SK-N-SH (cell line): ENCODE results near the gene DYRK1A. TPM values are rescaled to one million over a fixed set of nuclear protein-coding genes. Genes with fewer than 3 reads are reported as not detected.

Source experiments
- CTCF ChIA-PET: fragments of 300-600, 350-600 bp; formaldehyde crosslinking; extraction: SDS; loops from one replicate; lab custom pipeline; 2021; lab: Yijun Ruan, JAX
- POLR2A ChIA-PET: fragments of 350-600 bp; sonication (Branson Sonifier 250); formaldehyde crosslinking; extraction: SDS; loops from one replicate; lab custom pipeline; 2020; ENCODE audit warnings: antibody characterized with exemption, inconsistent platforms; lab: Yijun Ruan, JAX
- DNase-seq: peaks from one replicate; pipeline ENCODE4 v3.0.0; 2012
- H2AFZ ChIP-seq: fragments of 200-600 bp; sonication (generic); 2 replicates; pipeline ENCODE4 v1.8.1; 2016; ENCODE audit warnings: antibody characterized with exemption, mild to moderate bottlenecking, low read depth
- H3F3A ChIP-seq: fragments of 200-600 bp; sonication (generic); replicated peaks from 2 replicates; pipeline ENCODE3; 2016; ENCODE audit warnings: antibody characterized with exemption, mild to moderate bottlenecking; ENCODE audit not compliant: insufficient read depth
- H3K27ac ChIP-seq, 2 experiments: fragments of 200-500 bp in 1 of 2; fragments of 200-600 bp in 1 of 2; sonication (Bioruptor generic) in 1 of 2; sonication (generic), shearing (Covaris generic) in 1 of 2; 2 replicates each; pipeline versions ENCODE4 v1.5.1 to v1.6.1; 2014 to 2016; ENCODE audit warnings: low read depth in 2 of 2, inconsistent platforms in 1 of 2, low read length in 1 of 2, mild to moderate bottlenecking in 1 of 2, mixed read lengths in 1 of 2
- H3K27me3 ChIP-seq: fragments of 200-600 bp; sonication (generic), shearing (Covaris generic); 2 replicates; pipeline ENCODE4 v1.6.1; 2016; ENCODE audit warnings: mixed run types; ENCODE audit not compliant: insufficient read depth
- H3K36me3 ChIP-seq, 2 experiments: fragments of 200-500 bp in 1 of 2; fragments of 200-600 bp in 1 of 2; sonication (Bioruptor generic) in 1 of 2; sonication (generic) in 1 of 2; replicated peaks in 1 of 2; 2 replicates each; pipeline versions ENCODE3 to v1.5.1; 2014 to 2016; ENCODE audit warnings: low read length in 1 of 2, mild to moderate bottlenecking in 1 of 2; ENCODE audit not compliant: insufficient read depth in 2 of 2, control insufficient read depth in 1 of 2
- H3K4me1 ChIP-seq, 2 experiments: fragments of 200-500 bp in 1 of 2; fragments of 200-600 bp in 1 of 2; sonication (Bioruptor generic) in 1 of 2; sonication (generic), shearing (Covaris generic) in 1 of 2; 2 replicates each; pipeline versions ENCODE4 v1.5.1 to v1.6.1; 2014 to 2016; ENCODE audit warnings: low read depth in 1 of 2, low read length in 1 of 2, mixed run types in 1 of 2; ENCODE audit not compliant: insufficient read depth in 2 of 2, control insufficient read depth in 1 of 2
- H3K4me2 ChIP-seq: fragments of 200-600 bp; sonication (generic), shearing (Covaris generic); 2 replicates; pipeline ENCODE4 v1.6.1; 2017; ENCODE audit warnings: mixed run types
- H3K4me3 ChIP-seq, 2 experiments: fragments of 200-500 bp in 1 of 2; fragments of 200-600 bp in 1 of 2; sonication (Bioruptor generic) in 1 of 2; sonication (generic), shearing (Covaris generic) in 1 of 2; 2 replicates each; pipeline versions ENCODE4 v1.5.1 to v1.8.1; 2014 to 2016; ENCODE audit warnings: low read depth in 2 of 2, inconsistent platforms in 1 of 2, low read length in 1 of 2, mild to moderate bottlenecking in 1 of 2, mixed read lengths in 1 of 2, moderate library complexity in 1 of 2
- H3K79me2 ChIP-seq: fragments of 200-600 bp; sonication (generic); 2 replicates; pipeline ENCODE4 v1.8.1; 2017; ENCODE audit warnings: mild to moderate bottlenecking; ENCODE audit not compliant: insufficient read depth
- H3K9ac ChIP-seq: fragments of 200-600 bp; sonication (generic); 2 replicates; pipeline ENCODE4 v1.6.1; 2017; ENCODE audit warnings: mixed run types
- H3K9me2 ChIP-seq: fragments of 200-600 bp; sonication (generic); 2 replicates; pipeline ENCODE4 v1.6.1; 2017; ENCODE audit warnings: mixed run types
- H3K9me3 ChIP-seq: fragments of 200-600 bp; sonication (generic); 2 replicates; pipeline ENCODE4 v1.6.1; 2017; ENCODE audit warnings: mixed run types, mild to moderate bottlenecking, moderate library complexity
- H4K20me1 ChIP-seq: fragments of 200-600 bp; sonication (generic); 2 replicates; pipeline ENCODE4 v1.6.1; 2017; ENCODE audit warnings: mild to moderate bottlenecking, mixed run types; ENCODE audit not compliant: insufficient read depth
- CHD2 ChIP-seq: fragments of 150-350 bp; IDR thresholded peaks from 2 replicates; pipeline ENCODE4 v1.6.1; 2018; ENCODE audit warnings: low read length; ENCODE audit not compliant: partially characterized antibody
- EZH2phosphoT487 ChIP-seq: fragments of 200-600 bp; sonication (generic); IDR thresholded peaks from 2 replicates; pipeline ENCODE4 v1.6.1; 2017; ENCODE audit warnings: low read depth, mixed run types, mild to moderate bottlenecking, antibody characterized with exemption, moderate library complexity, borderline replicate concordance
- FOSL2 ChIP-seq: IDR thresholded peaks from 2 replicates; pipeline ENCODE4 v1.4.0; 2012; ENCODE audit warnings: low read depth, mild to moderate bottlenecking, moderate library complexity, borderline replicate concordance
- FOXJ3 ChIP-seq: sonication (generic); formaldehyde crosslinking; IDR thresholded peaks from 2 replicates; pipeline ENCODE4 v1.5.1; 2020; ENCODE audit warnings: mild to moderate bottlenecking, missing genetic modification reagents
- FOXM1 ChIP-seq: IDR thresholded peaks from 2 replicates; pipeline ENCODE4 v1.4.0; 2012; ENCODE audit warnings: low read depth, mild to moderate bottlenecking
- GABPA ChIP-seq: IDR thresholded peaks from 2 replicates; pipeline ENCODE4 v1.4.0; 2012; ENCODE audit warnings: low read depth, mild to moderate bottlenecking
- JUND ChIP-seq: IDR thresholded peaks from 2 replicates; pipeline ENCODE4 v1.4.0; 2012
- MEF2A ChIP-seq: IDR thresholded peaks from 2 replicates; pipeline ENCODE4 v1.4.0; 2012; ENCODE audit warnings: low read depth, borderline replicate concordance
- MXI1 ChIP-seq: IDR thresholded peaks from 2 replicates; pipeline ENCODE4 v1.6.1; 2012; ENCODE audit warnings: mild to moderate bottlenecking, low read depth, low read length, improper control_type of control experiment
- NFIC ChIP-seq: IDR thresholded peaks from 2 replicates; pipeline ENCODE4 v1.4.0; 2012; ENCODE audit warnings: borderline replicate concordance
- RAD21 ChIP-seq: IDR thresholded peaks from 2 replicates; pipeline ENCODE4 v1.6.1; 2012; ENCODE audit warnings: mild to moderate bottlenecking, low read length
- RCOR1 ChIP-seq: fragments of 150-350 bp; IDR thresholded peaks from 2 replicates; pipeline ENCODE4 v1.6.1; 2017; ENCODE audit warnings: antibody characterized with exemption, low read length
- RXRA ChIP-seq: IDR thresholded peaks from 2 replicates; pipeline ENCODE4 v1.4.0; 2012; ENCODE audit warnings: low read depth, mild to moderate bottlenecking, borderline replicate concordance
- SMC3 ChIP-seq: IDR thresholded peaks from 2 replicates; pipeline ENCODE4 v1.6.1; 2012; ENCODE audit warnings: low read depth, low read length, improper control_type of control experiment
- TCF12 ChIP-seq: IDR thresholded peaks from 2 replicates; pipeline ENCODE4 v1.4.0; 2012
- TEAD4 ChIP-seq: IDR thresholded peaks from 2 replicates; pipeline ENCODE4 v1.4.0; 2012; ENCODE audit warnings: mild to moderate bottlenecking, borderline replicate concordance; ENCODE audit not compliant: insufficient read depth
- YY1 ChIP-seq: IDR thresholded peaks from 2 replicates; pipeline ENCODE4 v1.4.0; 2012; ENCODE audit warnings: low read depth, mild to moderate bottlenecking
- WGBS: methylation state at CpG from one replicate; pipeline ENCODE4 v1.1.6; 2017; ENCODE audit warnings: low lambda C conversion rate; 5-methylcytosine and 5-hydroxymethylcytosine counted together
- polyA plus RNA-seq, 3 experiments: library from polyadenylated mRNA; depleted of rRNA; stranded (reverse); fragments of >200 nt; gene quantifications; 2 replicates each; pipeline ENCODE4 v1.2.3, GENCODE V29; 2012
- TF ChIP-seq, protein P1 (sequence below): fragments of 200-600 bp; sonication (generic); IDR thresholded peaks from 2 replicates; pipeline ENCODE4 v1.6.1; 2017; ENCODE audit warnings: antibody characterized with exemption, mild to moderate bottlenecking, moderate library complexity
- TF ChIP-seq, protein P2 (sequence below): IDR thresholded peaks from 2 replicates; pipeline ENCODE4 v1.4.0; 2012; ENCODE audit warnings: low read depth
- TF ChIP-seq, protein P3 (sequence below): IDR thresholded peaks from 2 replicates; pipeline ENCODE4 v1.6.1; 2012; ENCODE audit warnings: mild to moderate bottlenecking, low read depth, low read length, moderate library complexity
- TF ChIP-seq, protein P4 (sequence below): fragments of 150-350 bp; IDR thresholded peaks from 2 replicates; pipeline ENCODE4 v1.6.1; 2017; ENCODE audit warnings: antibody characterized with exemption, low read length, low read depth, borderline replicate concordance

Gene DYRK1A
- polyA plus RNA-seq, 1 of the 3 experiments (the other 2 are of a cell fraction) = 19.3 TPM

DNA sequence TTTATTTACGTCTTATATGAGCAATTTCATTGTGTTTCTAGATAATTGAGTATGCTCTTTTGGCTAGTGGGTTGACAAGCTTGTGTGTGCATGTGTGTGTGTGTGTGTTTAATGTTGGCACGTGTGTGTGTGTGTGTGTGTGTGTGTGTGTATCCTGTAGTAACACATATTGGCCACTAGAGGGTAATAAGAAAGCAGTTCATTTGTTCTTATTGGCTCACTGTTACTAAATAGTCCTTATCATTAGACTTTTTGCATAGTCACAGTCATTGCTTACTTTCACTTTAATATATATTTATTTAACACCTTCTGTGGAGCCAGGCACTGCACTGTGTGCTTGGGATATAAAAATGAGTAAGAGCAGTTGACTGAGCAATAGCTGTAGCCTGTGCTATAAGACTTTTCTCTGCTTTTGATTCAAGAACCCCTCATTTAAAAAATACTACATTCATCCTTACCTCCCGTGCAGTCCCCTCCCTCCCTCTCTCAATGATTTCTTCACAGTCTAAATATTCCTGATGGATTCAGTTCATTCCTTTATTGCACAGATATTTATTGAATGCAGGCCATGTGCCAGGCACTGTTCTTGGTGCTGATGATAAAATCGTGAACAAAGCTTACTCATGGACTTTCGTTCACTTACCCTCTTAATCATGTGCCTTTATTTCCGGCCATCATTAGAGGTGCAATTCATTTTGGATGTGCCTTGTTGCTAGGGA is 96.7 kb downstream of the DYRK1A start:
- CTCF ChIA-PET = interaction anchor here (0.6 to 2.4 kb wide), 29 partner anchors 8 to 307 kb away, joined by 3 to 26 read pairs (median 4); no protein-coding TSS in a partner anchor
- POLR2A ChIA-PET = interaction anchor here (0.6 to 1.3 kb wide), 3 partner anchors 100 to 195 kb away, joined by 3 read pairs; no protein-coding TSS in a partner anchor
- WGBS = 48% methylated on average over 6 of the region's 6 CpGs

More for the DNA sequence above, 96.7 kb downstream of the DYRK1A start:
- H3F3A ChIP-seq = peaks cover 13% of the 10 kb centered on the region
- H3K79me2 ChIP-seq = peaks cover 100% of the 10 kb centered on the region
- H3K27ac ChIP-seq = peak overlapping the region; percentile 17 to 20; a peak in 2 of 4 replicates
- H3K9ac ChIP-seq = no peak overlapping the region
- no peaks in the 10 kb centered on the region for H3K27me3 ChIP-seq
- H3K4me2 ChIP-seq = no peak overlapping the region
- peaks cover 20 to 26% of the 10 kb centered on the region in 2 experiments for H3K4me1 ChIP-seq
- no peaks in the 10 kb centered on the region for H3K9me2 ChIP-seq
- peaks cover under 1 to 11% of the 10 kb centered on the region in 2 experiments for H3K36me3 ChIP-seq
- H3K9me3 ChIP-seq = no peaks in the 10 kb centered on the region
- DNase-seq = peak; percentile 33
- H3K4me3 ChIP-seq = peak overlapping the region in 1 of 2 experiments; percentile 7; a peak in 1 of 4 replicates
- no peak for TF ChIP-seq CHD2
- TF ChIP-seq RCOR1 = no peak
- TF ChIP-seq, protein P1, sequence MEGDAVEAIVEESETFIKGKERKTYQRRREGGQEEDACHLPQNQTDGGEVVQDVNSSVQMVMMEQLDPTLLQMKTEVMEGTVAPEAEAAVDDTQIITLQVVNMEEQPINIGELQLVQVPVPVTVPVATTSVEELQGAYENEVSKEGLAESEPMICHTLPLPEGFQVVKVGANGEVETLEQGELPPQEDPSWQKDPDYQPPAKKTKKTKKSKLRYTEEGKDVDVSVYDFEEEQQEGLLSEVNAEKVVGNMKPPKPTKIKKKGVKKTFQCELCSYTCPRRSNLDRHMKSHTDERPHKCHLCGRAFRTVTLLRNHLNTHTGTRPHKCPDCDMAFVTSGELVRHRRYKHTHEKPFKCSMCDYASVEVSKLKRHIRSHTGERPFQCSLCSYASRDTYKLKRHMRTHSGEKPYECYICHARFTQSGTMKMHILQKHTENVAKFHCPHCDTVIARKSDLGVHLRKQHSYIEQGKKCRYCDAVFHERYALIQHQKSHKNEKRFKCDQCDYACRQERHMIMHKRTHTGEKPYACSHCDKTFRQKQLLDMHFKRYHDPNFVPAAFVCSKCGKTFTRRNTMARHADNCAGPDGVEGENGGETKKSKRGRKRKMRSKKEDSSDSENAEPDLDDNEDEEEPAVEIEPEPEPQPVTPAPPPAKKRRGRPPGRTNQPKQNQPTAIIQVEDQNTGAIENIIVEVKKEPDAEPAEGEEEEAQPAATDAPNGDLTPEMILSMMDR = peak; percentile 72
- TF ChIP-seq YY1 = no peak
- no peak for TF ChIP-seq JUND
- no peak for TF ChIP-seq GABPA
- no peak for TF ChIP-seq TCF12
- peak; percentile 58 for TF ChIP-seq RAD21
- TF ChIP-seq FOSL2 = no peak
- peak; percentile 36; the same call in 1 of the 2 replicates for TF ChIP-seq SMC3
- TF ChIP-seq RXRA = no peak
- no peak for TF ChIP-seq TEAD4
- TF ChIP-seq, protein P2, sequence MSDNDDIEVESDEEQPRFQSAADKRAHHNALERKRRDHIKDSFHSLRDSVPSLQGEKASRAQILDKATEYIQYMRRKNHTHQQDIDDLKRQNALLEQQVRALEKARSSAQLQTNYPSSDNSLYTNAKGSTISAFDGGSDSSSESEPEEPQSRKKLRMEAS = peak; percentile 56; the same call in 1 of the 2 replicates
- peak; percentile 60; the same call in 1 of the 2 replicates for TF ChIP-seq MXI1
- no peak for TF ChIP-seq FOXM1
- TF ChIP-seq MEF2A = no peak
- TF ChIP-seq EZH2phosphoT487 = no peak
- 0 out of 2 replicates have a peak, but pooled peaks have one; percentile 5 for TF ChIP-seq NFIC
- TF ChIP-seq, protein P3, sequence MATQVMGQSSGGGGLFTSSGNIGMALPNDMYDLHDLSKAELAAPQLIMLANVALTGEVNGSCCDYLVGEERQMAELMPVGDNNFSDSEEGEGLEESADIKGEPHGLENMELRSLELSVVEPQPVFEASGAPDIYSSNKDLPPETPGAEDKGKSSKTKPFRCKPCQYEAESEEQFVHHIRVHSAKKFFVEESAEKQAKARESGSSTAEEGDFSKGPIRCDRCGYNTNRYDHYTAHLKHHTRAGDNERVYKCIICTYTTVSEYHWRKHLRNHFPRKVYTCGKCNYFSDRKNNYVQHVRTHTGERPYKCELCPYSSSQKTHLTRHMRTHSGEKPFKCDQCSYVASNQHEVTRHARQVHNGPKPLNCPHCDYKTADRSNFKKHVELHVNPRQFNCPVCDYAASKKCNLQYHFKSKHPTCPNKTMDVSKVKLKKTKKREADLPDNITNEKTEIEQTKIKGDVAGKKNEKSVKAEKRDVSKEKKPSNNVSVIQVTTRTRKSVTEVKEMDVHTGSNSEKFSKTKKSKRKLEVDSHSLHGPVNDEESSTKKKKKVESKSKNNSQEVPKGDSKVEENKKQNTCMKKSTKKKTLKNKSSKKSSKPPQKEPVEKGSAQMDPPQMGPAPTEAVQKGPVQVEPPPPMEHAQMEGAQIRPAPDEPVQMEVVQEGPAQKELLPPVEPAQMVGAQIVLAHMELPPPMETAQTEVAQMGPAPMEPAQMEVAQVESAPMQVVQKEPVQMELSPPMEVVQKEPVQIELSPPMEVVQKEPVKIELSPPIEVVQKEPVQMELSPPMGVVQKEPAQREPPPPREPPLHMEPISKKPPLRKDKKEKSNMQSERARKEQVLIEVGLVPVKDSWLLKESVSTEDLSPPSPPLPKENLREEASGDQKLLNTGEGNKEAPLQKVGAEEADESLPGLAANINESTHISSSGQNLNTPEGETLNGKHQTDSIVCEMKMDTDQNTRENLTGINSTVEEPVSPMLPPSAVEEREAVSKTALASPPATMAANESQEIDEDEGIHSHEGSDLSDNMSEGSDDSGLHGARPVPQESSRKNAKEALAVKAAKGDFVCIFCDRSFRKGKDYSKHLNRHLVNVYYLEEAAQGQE = peak; percentile 88
- TF ChIP-seq, protein P4, sequence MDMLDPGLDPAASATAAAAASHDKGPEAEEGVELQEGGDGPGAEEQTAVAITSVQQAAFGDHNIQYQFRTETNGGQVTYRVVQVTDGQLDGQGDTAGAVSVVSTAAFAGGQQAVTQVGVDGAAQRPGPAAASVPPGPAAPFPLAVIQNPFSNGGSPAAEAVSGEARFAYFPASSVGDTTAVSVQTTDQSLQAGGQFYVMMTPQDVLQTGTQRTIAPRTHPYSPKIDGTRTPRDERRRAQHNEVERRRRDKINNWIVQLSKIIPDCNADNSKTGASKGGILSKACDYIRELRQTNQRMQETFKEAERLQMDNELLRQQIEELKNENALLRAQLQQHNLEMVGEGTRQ = no peak
- TF ChIP-seq FOXJ3 (CRISPR knock-in tag) = no peak
- no peak overlapping the region for H2AFZ ChIP-seq
- H4K20me1 ChIP-seq = peaks cover 94% of the 10 kb centered on the region
